Measurements from ENCODE around the gene SLC8A1. TPM values are rescaled to one million over a fixed set of nuclear protein-coding genes. Genes with fewer than 3 reads are reported as not detected.

SLC8A1 gene
- total and polyA plus RNA-seq, 2 donors (not counting 1 experiment from before 2014, with no cell fraction given): 0.07 to 0.20 TPM

GRCh38 chr2:40445467-40445866, 6.4 kb downstream of the SLC8A1 start:
- TF ChIP-seq CTCF (IDR thresholded peaks at IDR 0.05): no peak
- no peak for TF ChIP-seq EZH2 (IDR thresholded peaks at IDR 0.05; ENCODE audit: borderline replicate concordance, insufficient read depth, low read depth, low read length, poor library complexity, severe bottlenecking)
- CTCF ChIA-PET: no interaction called here
- POLR2A ChIA-PET: no interaction called here

GRCh38 chr2:40440835-40441234, 11.1 kb downstream of the SLC8A1 start:
- DNase-seq: no peak
- no peak overlapping the region for H3K4me3 Mint-ChIP-seq

More at GRCh38 chr2:40445467-40445866, 6.4 kb downstream of the SLC8A1 start:
- Mint-ChIP-seq H3K4me1 (peaks cover 13% of the 10 kb centered on the region), H3K27me3 (peaks cover 8% of the 10 kb centered on the region), H3K27ac (no peak overlapping the region), H3K9me3 (ENCODE audit: insufficient read depth) (no peaks in the 10 kb centered on the region), H3K4me3 (no peak overlapping the region)
- H3K4me1 ChIP-seq (ENCODE audit: control insufficient read depth in 2 of 2, insufficient read depth in 2 of 2, low read length in 2 of 2): peaks cover 0 to 3% of the 10 kb centered on the region in 2 donors
- H3K79me2 ChIP-seq (ENCODE audit: control insufficient read depth, insufficient read depth, low read length): no peaks in the 10 kb centered on the region
- no peaks in the 10 kb centered on the region for H3K27me3 ChIP-seq (replicated peaks in 1 of 4; ENCODE audit: control extremely low read depth in 1 of 4, control insufficient read depth in 3 of 4, insufficient read depth in 4 of 4, low read length in 3 of 4)
- H3K9me3 ChIP-seq (ENCODE audit: control extremely low read depth in 1 of 3, control insufficient read depth in 2 of 3, insufficient read depth in 1 of 3, low read length in 2 of 3): no peaks in the 10 kb centered on the region
- no peak overlapping the region for H3K27ac ChIP-seq (ENCODE audit: low read length in 2 of 2)
- H4K20me1 ChIP-seq (ENCODE audit: control insufficient read depth, insufficient read depth, low read length, poor library complexity, severe bottlenecking): no peaks in the 10 kb centered on the region
- no peak overlapping the region for H2AFZ ChIP-seq (ENCODE audit: insufficient read depth, low read depth, low read length, poor library complexity, severe bottlenecking)
- no peak overlapping the region for H3K4me2 ChIP-seq (replicated peaks; ENCODE audit: low read depth, low read length, poor library complexity, severe bottlenecking)
- H3K9ac ChIP-seq (ENCODE audit: low read length): no peak overlapping the region
- no peak for ATAC-seq (ENCODE audit: low read depth)
- H3K4me3 ChIP-seq (ENCODE audit: control extremely low read depth in 1 of 5, extremely low read depth in 1 of 5, insufficient read depth in 1 of 5, low read depth in 2 of 5, low read length in 4 of 5): no peak overlapping the region
- intact Hi-C loops (cut with micrococcal nuclease): no loop called here
- DNase-seq: no peak
- no peaks in the 10 kb centered on the region for H3K36me3 ChIP-seq (replicated peaks in 1 of 2; ENCODE audit: control extremely low read depth in 1 of 2, control insufficient read depth in 1 of 2, extremely low read depth in 1 of 2, insufficient read depth in 2 of 2, low read length in 1 of 2)

More at GRCh38 chr2:40440835-40441234, 11.1 kb downstream of the SLC8A1 start:
- TF ChIP-seq CTCF (IDR thresholded peaks at IDR 0.05) (no peak), EZH2 (IDR thresholded peaks at IDR 0.05; ENCODE audit: borderline replicate concordance, insufficient read depth, low read depth, low read length, poor library complexity, severe bottlenecking) (no peak)
- Mint-ChIP-seq H3K27me3 (no peaks in the 10 kb centered on the region), H3K9me3 (ENCODE audit: insufficient read depth) (no peaks in the 10 kb centered on the region), H3K4me1 (peaks cover 9% of the 10 kb centered on the region), H3K27ac (no peak overlapping the region)
- Histone ChIP-seq H4K20me1 (ENCODE audit: control insufficient read depth, insufficient read depth, low read length, poor library complexity, severe bottlenecking) (no peaks in the 10 kb centered on the region), H2AFZ (ENCODE audit: insufficient read depth, low read depth, low read length, poor library complexity, severe bottlenecking) (no peak overlapping the region), H3K9me3 (ENCODE audit: control extremely low read depth in 1 of 3, control insufficient read depth in 2 of 3, insufficient read depth in 1 of 3, low read length in 2 of 3) (no peaks in the 10 kb centered on the region), H3K4me3 (ENCODE audit: control extremely low read depth in 1 of 5, extremely low read depth in 1 of 5, insufficient read depth in 1 of 5, low read depth in 2 of 5, low read length in 4 of 5) (no peak overlapping the region), H3K4me1 (ENCODE audit: control insufficient read depth in 2 of 2, insufficient read depth in 2 of 2, low read length in 2 of 2) (no peaks in the 10 kb centered on the region), H3K79me2 (ENCODE audit: control insufficient read depth, insufficient read depth, low read length) (no peaks in the 10 kb centered on the region), H3K9ac (ENCODE audit: low read length) (no peak overlapping the region), H3K27me3 (replicated peaks in 1 of 4; ENCODE audit: control extremely low read depth in 1 of 4, control insufficient read depth in 3 of 4, insufficient read depth in 4 of 4, low read length in 3 of 4) (no peaks in the 10 kb centered on the region), H3K4me2 (replicated peaks; ENCODE audit: low read depth, low read length, poor library complexity, severe bottlenecking) (no peak overlapping the region), H3K36me3 (replicated peaks in 1 of 2; ENCODE audit: control extremely low read depth in 1 of 2, control insufficient read depth in 1 of 2, extremely low read depth in 1 of 2, insufficient read depth in 2 of 2, low read length in 1 of 2) (no peaks in the 10 kb centered on the region), H3K27ac (ENCODE audit: low read length in 2 of 2) (no peak overlapping the region)
- POLR2A ChIA-PET: no interaction called here
- WGBS (ENCODE audit: insufficient coverage): no CpG with 5 or more reads among the region's 1 CpG
- intact Hi-C loops (cut with micrococcal nuclease): no loop called here
- CTCF ChIA-PET: no interaction called here
- ATAC-seq (ENCODE audit: low read depth): no peak

Measured in B cell (primary cell).